Stimulated activated CD4-positive, alpha-beta T cell treated with anti-CD3 and anti-CD28 coated beads, TNF-alpha, amount 100 ng/mL, for 24 hours (primary cell): ENCODE data around the gene BICD2.
A peak's percentile ranks its signal among the peaks of the same experiment; 100 is the strongest.
"Not testable (repeated sequence)": the region's sequence is repeated elsewhere in the genome, so short reads cannot be mapped to it uniquely, and the experiment has no call there.

Experiments used
- DNase-seq, 3 experiments: peaks; one replicate each; pipeline ENCODE4 v3.0.0-alpha.2; 2020; ENCODE audit warnings: low read depth in 3 of 3

The BICD2 gene

DNA sequence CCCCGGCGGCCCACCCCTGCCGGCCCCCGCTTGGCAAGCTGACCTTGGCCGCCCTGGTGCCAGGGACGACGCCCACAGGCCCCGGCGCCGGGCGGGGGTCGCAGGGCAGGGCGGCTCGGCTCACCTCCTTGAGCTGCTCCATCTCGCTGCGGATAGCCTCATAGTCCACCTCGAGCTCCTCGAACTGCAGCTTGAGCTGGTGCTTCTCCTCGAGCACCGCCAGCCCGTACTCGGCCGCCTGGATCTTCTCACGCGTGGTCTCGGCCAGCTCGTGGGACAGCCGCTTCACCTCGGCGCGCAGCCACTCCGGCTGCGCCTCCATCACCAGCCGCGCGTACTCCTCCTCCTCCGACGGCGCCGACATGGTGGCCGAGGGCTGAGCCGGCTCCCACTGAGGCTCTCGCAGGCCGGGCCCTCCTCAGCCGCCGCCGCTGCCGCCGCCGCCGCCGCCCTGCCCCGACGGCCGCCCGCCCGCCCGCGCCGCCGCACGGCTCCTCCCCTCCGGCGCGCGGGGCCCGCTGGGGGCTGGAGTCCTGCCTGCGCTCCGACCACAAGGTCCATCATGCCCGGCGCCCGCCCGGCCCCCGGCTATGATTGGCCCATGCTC lies at the start of gene BICD2:
Gene BICD2 (minus strand): TSS at position 453 of the 607 bp plus-strand sequence. CDS start 89 bp downstream, at position 364.
- no peak for DNase-seq

DNA sequence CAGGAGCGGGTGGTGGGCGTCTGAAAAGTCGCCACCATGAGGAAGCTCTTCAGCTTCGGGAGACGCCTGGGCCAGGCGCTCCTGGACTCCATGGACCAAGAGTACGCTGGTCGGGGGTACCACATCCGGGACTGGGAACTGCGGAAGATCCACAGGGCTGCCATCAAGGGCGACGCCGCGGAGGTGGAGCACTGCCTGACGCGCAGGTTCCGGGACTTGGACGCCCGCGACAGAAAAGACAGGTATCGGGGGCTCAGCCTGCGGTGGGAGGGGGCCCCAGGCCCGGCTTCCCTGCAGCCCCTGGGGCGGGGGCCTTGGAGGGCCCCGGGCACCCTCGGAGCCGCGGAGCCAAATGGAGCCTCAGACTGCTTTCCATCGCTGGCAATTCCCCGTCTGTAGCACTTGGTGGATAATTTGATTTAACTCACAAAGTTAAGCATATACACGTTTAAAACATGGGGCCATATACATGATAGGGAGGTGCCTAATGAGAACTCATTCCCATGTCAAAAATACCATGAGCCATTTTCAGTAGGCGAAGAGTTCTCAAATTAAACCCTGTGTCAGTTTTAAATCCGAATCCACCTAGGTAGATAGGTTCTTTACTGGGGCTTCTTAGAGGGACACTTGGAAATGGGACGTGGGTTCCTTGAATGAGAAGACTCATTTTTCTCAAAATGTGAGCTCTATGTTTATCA lies 45.1 kb upstream of the BICD2 start:
- DNase-seq = not testable (repeated sequence)

GRCh38 chr9:92808726-92809451 lies 44.3 kb upstream of the BICD2 start:
- peak in 2 of 3 experiments; percentile 27 to 53 for DNase-seq

DNA sequence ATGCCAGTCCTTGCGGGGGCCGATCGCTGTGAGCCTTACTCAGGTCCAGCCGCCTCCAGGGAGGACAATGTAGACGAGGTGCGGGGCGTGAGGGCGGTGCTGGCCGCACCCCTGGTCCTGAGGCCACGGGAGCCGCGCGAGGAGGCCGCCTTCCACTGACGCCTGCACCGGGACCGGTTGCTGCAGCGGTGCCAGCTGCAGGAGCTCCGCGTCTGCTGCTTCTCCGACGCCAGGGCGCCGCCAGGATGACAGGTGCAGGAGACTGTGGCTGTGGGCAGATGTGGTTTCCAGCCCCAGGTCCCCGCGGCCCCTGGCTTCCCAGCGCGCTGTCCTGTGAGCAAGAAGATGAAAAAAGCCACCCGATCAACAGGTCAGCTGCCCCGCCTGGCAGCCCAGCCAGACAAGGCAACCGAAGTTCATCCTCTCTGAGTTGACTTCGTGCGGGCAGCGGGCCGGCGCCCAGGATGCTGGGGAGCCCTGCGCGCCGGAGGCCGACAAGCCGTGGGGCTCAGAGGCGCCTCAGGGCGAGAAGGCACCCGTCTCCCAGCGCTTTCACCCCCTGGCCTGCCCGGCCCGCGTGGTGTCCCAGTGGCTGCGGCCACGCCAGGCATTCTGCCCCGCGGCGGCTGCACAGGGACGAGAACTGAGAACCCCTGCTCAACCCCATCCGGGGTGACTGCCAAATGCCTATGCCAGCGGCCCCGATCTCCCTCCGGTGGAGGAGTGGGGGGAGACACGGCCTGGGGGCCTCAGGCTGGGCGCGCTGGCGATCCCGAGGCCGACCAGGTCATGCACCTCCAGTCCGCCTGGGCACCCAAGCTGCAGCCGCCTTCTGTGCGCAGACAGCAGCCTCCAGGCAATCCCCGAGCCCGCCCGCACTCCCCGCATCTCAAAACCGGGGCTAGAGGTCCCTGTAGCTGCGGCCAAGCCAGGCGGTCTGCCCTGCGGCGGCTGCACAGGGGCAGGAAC lies 43.4 kb upstream of the BICD2 start:
- DNase-seq = peak in 1 of 3 experiments; percentile 14

DNA sequence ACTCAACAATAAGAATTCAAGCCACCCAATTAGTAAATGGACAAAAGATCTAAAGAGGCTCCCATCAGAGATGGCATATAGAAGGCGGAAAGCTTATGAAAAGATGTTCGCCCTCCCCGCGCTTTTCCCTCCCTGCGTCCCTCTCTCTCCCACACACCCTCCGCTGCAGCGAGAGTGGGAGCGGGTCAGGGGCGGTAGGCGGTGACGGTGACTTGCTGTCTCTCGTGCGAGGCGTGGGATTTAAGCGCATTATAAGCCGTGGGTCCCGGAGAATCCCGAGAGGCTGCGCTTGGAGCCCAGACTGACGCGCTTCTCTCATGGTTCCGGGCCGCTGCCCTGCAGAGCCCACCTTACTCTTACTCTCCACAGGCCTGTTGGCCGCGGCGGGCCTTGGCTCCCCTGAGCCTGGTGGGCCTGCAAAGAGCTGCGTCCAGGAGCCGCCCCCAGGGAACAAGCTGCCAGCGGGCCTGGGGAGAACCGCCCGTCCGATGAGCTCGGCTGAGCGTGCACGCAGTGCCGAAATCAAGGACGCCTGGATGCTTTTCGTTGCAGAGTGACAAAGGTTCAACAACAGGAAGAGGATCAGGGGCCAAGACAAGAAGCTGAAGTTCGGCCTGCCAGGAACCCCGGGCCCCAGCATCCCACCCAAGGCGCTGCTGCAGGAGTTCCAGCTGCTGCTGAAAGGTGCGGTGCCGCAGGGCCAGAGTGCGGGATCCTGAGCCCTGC lies 42.6 kb upstream of the BICD2 start:
- no peak for DNase-seq

- no peak for DNase-seq
Observed at GRCh38 chr9:92804727-92805126, 40.1 kb upstream of the BICD2 start.

- DNase-seq = no peak
Observed at GRCh38 chr9:92798358-92798757, 33.7 kb upstream of the BICD2 start.

DNA sequence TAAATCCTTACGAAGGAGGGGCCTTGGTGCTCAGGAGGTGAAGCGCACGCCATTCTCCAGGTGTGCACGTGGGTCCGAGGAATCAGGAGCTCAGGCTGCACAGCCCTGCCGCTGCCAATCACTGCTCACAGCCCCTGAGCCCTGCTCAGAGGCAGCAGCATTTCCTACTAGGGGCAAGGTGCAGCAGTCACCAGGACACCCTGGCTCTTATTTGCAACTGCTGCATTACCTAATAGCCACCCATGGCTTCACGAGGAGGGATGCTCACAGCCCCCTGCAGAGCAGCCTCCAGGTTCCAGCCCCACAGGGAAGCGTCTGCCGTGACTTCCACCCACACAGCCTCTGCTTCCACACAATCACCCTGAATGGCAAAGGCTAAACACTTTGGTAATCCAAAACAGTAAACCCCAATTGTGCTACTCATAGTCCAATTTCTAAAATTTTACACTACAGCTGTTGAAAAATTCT lies 31.7 kb upstream of the BICD2 start:
- not testable (repeated sequence) for DNase-seq

DNA sequence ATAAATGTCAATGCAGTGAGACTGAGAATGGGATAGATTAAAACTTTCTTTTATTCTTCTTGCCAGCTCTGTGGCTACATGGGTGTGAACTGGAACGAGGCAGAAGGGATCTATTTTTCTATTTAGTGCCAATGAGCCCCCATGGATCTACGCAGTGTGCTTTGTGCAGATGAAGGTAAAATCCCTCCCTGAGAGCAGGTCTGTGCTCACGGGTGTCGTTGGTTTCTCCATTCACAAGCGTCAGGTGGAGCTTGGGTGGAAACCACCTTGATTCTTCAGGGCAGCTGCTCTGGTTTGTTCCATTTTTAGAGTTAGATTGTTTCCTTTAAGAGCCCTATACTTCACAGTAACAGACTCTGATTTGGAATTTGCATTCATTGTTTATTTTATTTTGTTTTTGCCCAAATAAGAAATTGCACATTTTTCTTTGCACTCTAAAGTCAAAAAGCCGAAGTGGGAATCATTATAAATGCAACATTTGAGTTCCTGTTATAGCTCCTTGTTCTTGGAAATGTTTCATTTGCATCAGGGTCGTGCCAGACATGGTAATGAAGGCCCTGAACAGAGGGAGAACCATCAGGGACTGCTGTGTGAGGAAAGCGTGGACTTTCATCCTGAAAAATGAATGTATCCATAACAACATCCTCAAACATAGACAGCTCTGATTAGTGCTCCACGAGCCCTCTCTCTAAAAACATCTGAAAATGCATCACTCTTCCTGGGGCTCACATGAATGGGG lies 31.1 kb upstream of the BICD2 start:
- DNase-seq = no peak

DNA sequence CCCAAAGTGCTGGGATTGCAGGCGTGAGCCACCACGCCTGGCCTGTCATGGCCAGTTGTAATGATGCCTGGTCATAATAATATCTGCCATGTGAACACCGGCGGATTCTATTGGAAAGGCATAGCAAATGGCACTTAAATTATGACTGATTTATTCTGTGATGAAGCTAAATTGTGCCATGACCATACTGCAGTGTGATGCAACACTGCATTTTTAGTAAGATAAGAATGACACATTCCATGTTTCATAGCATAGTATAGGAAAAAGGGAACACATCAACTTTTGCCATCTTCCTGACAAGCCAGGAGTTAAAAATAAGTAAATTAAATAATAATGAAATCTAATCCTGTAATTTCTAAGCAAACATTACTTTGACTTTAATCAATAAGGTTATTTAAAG lies 30.4 kb upstream of the BICD2 start:
- DNase-seq = no peak

GRCh38 chr9:92794426-92794825 lies 29.8 kb upstream of the BICD2 start:
- no peak for DNase-seq

- DNase-seq = peak; percentile 51 to 71 (median 60)
Observed at GRCh38 chr9:92790542-92791527, 26.2 kb upstream of the BICD2 start.

DNA sequence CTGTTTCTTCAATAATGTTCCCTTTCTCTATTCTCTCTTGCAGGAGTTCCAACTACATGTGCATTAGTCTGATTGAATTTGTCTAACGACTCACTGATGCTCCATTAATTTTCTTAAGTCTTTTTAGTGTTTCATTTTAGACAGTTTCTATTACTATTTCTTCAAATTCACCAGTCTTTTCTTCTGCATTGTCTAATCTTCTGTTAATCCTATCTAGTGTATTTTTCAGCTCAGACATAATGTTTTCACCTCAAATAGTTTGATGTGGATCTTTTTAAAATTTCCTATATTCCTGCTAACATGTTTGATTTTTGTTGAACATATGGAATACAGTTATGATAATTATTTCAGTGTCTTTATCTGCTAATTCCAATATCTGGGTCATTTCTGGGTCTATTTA lies 21.7 kb upstream of the BICD2 start:
- DNase-seq = no peak

DNA sequence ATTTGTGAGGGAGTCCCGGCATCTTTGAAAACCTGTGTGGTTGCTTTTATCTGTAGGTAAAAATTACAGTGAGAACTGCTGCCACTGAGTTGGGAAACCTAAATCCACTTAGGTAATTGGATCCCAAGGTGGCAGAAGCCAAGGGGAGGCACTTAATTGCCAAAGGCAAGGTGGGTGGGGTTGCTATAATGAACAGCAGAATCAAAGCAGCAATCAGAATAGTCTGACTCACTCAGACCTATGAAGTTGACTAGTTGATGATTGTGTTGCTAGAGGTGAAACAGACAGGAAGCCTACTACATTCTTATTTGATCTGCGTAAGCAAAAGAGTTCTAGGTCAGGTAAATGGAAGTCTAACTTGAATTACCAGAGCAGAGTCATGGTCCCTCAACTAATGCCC lies 17.3 kb upstream of the BICD2 start:
- DNase-seq = no peak

DNA sequence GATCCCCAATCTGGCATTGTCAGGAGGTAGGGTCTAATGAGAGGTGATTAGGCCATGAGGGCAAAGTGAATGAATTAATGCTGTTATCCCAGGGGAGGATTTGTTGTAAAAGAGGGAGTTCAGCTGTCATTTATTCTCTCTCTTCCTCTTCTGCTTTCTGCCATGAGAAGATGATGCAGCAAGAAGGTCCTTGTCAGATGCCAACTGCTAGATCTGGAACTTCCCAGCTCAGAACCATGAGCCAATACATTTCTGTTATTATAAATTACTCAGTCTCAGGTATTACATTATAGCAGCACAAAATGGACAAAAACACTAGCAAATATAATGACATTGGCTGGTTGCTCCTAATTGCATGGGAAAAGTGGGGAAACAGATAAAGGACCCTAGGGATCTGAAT lies 15.6 kb upstream of the BICD2 start:
- no peak for DNase-seq

DNA sequence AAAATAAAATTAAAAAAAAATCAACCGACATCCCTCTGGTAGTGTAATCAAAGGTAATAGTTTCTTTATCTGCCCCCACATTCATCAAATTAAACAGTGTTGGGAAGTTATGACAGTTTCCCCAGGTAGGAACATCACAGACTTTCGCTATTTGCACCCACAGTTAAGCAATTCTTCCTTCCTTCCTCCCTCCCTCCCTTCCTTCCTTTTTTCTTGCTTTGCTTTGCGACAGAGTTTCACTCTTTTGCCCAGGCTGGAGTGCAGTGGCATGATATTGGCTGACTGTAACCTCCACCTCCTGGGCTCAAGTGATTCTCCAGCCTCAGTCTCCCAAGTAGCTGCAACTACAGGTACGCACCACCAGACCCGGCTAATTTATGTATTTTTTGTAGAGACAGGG lies 10.8 kb upstream of the BICD2 start:
- DNase-seq = no peak

- no peak for DNase-seq
Observed at GRCh38 chr9:92774274-92774673, 9.6 kb upstream of the BICD2 start.

GRCh38 chr9:92773810-92774209 lies 9.2 kb upstream of the BICD2 start:
- no peak for DNase-seq

DNA sequence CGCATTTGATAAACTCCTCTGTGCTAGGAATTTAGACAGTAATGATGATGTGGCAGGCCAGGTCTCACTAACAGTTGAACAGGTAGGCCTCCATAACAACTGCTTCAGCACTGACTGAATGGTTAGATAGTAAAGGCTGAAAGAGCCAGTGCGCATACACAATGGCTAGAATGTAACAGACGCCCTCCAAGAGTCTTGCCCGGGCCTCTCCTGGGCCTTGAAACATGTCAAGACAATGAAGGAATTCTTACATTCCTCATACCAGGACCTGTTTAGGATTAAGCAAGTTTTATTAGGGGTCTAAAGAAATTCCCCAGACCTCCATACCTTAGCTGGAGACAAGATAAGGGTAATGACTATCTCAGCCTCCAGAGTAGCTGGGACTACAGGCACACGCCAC lies 6.7 kb upstream of the BICD2 start:
- no peak for DNase-seq
